ENCODE results near the gene CYP4F3. TPM values are rescaled to one million over a fixed set of nuclear protein-coding genes. Genes with fewer than 3 reads are reported as not detected.
"Not testable (repeated sequence)": the region's sequence is repeated elsewhere in the genome, so short reads cannot be mapped to it uniquely, and the experiment has no call there.

The CYP4F3 gene
- total RNA-seq, 1 experiment from 2014 or later, result 0.17 TPM

DNA sequence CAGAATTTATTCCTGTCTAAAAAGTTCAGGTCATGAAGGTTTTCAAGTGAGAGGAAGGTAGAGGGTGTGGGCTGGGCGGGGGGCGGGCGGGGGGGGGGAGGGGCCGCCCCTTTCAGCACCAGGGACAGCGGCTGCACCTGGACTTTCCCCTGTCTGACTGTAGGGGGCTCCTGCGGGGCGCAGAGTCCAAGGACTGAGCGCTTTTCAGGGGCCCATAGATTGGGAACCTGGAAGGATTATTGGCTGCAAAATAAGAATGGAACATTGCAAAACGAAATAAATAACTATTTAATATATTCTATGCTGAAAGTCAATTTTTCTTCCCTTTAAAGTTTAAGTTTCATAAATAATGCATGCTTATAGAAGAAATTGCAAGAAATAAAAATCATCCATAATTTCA is 8.9 kb upstream of the CYP4F3 start:
- no peak for DNase-seq (ENCODE audit: low spot score)

DNA sequence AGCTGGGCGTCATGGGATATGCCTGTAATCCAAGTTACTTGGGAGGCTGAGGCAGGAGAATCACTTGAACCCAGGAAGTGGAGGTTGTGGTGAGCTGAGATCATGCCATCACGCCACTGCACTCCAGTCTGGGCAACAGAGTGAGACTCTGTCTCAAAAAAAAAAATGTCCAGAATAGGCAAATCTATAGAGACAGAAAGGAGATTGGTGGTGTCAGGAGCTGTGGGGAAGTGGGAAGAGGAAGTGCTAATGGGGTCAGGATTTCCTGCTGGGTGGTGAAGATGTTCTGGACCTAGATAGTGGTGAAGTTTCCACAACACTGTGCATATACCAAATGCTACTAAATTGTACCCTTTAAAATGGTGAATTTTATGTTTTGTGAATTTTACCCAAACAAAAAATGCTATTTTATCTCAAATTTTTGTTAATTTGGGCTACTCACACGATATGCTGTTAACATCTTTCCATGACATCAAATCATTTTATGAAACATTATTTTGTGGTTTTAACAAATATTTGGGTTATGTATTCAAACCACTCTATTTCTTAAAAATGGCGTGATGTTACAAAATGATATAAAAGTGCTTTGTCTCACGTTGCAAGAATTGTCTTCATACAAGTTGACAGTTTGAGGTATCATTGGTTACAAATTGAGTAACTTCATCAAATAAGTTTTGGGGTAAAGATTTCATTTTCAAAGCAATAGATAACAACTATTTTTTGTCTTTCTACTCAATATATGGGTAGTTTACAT is 7.4 kb upstream of the CYP4F3 start:
- no peak for DNase-seq (ENCODE audit: low spot score)

- DNase-seq (ENCODE audit: low spot score), result no peak
These were observed 6.6 kb upstream of the CYP4F3 start for GRCh38 chr19:15634105-15634504.

- DNase-seq (ENCODE audit: low spot score), result no peak
These were observed 5.5 kb upstream of the CYP4F3 start for GRCh38 chr19:15635016-15635805.

GRCh38 chr19:15636026-15636425 is 4.7 kb upstream of the CYP4F3 start:
- DNase-seq (ENCODE audit: low spot score), result no peak

DNA sequence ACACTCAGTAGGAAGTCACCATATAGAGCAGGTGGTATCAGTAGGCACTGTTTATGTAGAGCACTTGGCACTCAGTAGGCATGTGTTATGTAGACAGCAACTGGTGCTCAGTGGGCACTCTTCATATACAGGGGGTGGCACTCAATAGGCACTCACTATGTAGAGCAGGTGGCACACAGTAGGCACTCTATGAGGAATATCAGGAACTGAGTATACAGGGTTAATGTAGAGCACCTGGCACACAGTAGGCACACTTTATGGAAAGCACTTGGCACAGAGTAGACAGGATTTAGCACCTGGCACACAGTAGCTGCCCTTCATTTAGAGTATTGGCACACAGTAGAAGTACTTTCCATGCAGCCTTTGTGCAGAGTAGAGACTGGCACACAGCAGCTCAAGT is 1.1 kb upstream of the CYP4F3 start:
- no peak for DNase-seq (ENCODE audit: low spot score)

GRCh38 chr19:15640904-15641597 is 354 bp downstream of the CYP4F3 start:
- no peak for DNase-seq (ENCODE audit: low spot score)

GRCh38 chr19:15641901-15642491 is 1.3 kb downstream of the CYP4F3 start:
- no peak for DNase-seq (ENCODE audit: low spot score)

- no peak for DNase-seq (ENCODE audit: low spot score)
These were observed 2.1 kb downstream of the CYP4F3 start for GRCh38 chr19:15642807-15643206.

- DNase-seq (ENCODE audit: low spot score), result no peak
These were observed 2.7 kb downstream of the CYP4F3 start for GRCh38 chr19:15643387-15643786.

DNA sequence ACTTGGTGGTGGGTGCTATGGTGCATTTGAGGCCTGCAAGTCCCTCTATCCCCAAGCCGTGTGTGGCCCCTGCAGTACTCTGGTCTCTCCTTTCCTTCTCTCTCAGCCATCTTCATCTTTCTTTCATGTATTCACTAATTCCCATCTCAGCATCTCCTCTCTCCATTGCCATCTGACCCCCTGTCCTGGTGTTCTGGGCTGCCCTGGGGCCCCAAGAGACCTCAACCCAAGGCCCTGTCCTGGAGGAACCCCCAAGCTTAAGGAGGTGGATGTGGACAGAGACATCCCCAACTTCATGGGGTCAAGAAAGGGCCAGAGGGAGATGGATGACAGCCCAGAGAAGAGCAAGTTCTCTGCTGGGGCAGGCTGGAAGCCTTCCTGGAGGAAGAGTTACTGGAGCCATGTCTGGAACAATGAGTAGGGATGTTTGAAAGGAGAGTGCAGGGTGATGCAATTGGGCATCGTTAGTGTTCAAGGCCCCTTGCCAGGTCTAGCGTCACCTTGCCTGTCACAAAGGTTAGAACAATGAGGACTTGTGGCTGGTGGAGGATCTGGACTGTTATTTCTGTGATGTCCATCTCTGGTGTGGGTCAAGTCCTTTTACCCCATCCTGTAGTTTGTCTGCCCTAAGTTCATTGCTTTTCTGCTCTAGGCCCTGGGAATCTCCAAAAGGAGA is 3.5 kb downstream of the CYP4F3 start:
- no peak for DNase-seq (ENCODE audit: low spot score)

DNA sequence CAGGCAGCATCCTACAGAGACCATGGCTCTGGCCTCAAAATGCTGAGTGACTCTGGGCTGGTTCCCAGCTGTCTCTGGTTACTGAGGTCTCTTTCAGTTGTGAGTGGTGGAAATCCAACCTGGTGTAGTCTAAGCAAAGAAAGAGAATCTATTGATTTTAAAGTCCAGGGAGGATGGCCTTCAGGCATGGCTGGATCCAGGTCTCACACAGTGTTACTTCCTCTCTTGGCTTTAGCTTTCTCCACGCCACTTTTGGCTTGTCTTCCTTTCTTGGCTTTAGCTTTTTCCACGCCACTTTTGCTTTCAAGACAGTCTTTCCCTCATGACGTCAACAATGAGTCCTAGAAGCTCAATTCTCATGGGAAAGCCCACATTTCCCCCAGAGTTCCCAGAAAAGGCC is 4.1 kb downstream of the CYP4F3 start:
- no peak for DNase-seq (ENCODE audit: low spot score)

DNA sequence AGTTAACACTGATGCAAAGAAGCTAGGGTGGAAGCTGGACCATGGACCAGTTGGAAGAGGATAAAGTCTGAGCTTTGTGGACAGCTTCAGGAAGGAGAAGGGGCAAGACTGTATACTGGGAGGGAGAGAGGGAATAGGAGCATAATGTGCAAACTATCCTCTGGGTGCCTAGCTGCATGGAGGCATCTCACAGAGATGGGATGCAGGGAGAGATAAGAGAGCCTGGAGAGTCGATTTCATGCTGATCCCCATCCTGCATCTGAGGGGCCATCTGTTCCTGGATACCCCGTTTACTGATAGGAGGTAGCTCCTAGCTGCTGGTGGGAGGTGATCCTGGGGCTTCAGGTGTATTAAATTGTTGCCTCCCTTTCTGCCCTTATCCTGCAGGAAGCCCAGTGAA is 8.8 kb downstream of the CYP4F3 start:
- no peak for DNase-seq (ENCODE audit: low spot score)

GRCh38 chr19:15650123-15650522 is 9.4 kb downstream of the CYP4F3 start:
- not testable (repeated sequence) for DNase-seq (ENCODE audit: low spot score)

DNA sequence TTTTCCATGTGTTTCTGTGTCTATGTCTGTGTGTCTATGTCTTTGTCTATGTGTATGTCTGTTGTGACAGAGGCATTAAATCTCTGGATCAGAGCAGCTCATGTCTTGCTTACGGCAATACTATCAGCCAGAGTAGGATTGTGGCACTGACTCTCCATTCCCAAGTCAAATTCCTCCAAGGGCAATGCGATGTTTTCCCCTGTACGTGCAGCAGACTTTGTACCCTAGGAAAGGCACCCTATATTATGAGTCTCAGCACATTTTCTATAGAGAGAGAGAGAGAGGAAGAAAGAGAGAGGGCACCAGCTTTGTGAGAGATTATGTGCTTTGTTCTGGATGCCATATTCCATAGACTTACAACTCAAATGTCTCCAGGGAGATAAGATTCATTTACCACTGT is 11.1 kb downstream of the CYP4F3 start:
- no peak for DNase-seq (ENCODE audit: low spot score)

DNA sequence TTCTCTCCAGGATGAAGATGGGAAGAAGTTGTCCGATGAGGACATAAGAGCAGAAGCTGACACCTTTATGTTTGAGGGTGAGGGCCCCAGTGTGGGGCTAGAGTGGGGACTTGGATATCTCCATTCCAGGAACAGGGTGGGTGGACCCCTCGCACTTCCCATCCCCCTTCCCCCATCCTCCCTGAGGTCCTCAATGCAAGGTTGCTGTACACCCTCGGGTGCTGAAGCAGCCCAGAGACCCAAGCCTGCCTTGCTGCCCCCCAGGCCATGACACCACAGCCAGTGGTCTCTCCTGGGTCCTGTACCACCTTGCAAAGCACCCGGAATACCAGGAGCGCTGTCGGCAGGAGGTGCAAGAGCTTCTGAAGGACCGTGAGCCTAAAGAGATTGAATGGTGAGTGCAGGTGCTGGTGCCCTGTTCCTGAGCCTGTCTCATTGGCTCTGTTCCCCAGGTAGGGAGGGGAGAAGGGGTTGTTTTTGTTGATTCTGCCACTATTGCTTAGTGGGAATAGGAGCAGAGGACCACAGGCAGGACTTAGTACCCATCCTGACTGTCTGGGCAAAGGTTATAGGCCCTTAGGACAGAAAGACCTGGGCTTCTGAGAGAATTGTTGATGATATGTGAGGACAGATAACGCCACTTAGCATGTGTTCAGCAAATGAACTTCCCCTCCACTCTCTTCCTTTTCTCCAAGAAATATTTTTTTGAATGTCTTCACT is 12.0 kb downstream of the CYP4F3 start:
- no peak for DNase-seq (ENCODE audit: low spot score)

GRCh38 chr19:15656467-15656866 is 15.8 kb downstream of the CYP4F3 start:
- no peak for DNase-seq (ENCODE audit: low spot score)

DNA sequence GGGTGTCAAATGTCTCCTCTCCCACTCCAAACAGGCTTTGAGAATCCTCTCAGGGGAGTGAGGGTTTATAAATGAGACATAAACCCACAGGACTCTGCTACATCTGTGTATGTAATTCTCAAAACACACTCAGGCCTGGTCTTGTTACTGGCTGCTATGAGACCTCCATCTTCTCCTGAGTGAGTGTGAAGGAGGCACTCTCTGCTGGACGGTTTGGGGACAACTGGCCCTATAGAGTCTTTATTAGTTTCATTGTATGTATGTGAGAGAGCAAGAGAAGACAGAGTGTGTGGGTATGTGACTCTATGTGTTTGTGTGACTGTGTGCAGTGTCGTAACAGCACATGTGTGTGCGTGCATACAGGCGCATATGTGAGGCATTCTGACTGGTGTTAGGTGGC is 22.6 kb downstream of the CYP4F3 start:
- no peak for DNase-seq (ENCODE audit: low spot score)

DNA sequence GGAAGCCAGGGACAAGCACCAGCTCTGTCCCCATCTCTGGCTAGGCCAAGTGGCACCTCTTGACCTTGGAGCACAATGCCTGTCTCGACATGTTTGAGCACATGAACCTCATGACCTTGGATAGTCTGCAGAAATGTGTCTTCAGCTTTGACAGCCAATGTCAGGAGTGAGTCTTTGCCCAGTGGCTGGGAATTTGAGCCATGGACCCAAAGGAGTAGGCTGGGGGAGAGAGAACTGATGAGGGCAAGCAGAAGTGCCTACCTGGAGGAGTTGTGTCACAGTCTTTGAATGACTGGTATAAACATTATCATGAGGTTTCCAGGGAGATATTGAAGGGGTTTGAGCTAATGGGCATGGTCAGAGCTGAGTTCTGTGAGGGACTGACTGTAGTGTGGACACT is 25.5 kb downstream of the CYP4F3 start:
- no peak for DNase-seq (ENCODE audit: low spot score)

GRCh38 chr19:15666883-15667282 is 26.2 kb downstream of the CYP4F3 start:
- no peak for DNase-seq (ENCODE audit: low spot score)

DNA sequence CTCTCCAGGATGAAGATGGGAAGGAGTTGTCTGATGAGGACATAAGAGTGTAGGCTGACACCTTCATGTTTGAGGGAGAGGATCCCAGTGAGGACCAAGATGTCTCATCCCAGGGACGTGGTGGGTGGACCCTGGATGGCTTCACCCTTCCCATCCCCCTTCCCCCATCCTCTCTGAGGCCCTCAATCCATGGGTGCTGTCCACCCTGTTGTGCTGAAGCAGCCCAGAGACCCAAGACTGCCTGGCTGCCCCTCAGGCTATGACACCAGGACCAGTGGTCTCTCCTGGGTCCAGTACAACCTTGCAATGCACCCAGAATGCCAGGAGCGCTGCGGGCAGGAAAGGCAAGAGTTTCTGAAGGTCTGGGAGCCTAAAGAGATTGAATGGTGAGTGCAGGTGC is 28.7 kb downstream of the CYP4F3 start:
- DNase-seq (ENCODE audit: low spot score), result no peak
